H1 (cell line): ENCODE data around the gene KCNB1. TPM values are rescaled to one million over a fixed set of nuclear protein-coding genes. Genes with fewer than 3 reads are reported as not detected.

ENCODE experiments used
- CTCF ChIA-PET: fragments of 300-600 bp; sonication (Branson Sonifier 250); formaldehyde crosslinking; loops from one replicate; lab custom pipeline; 2021; ENCODE audit not compliant: partially characterized antibody; lab: Charles Lee
- POLR2A ChIA-PET: fragments of 300-600 bp; sonication (Branson Sonifier 250); formaldehyde crosslinking; loops from one replicate; lab custom pipeline; 2021; ENCODE audit warnings: inconsistent platforms; ENCODE audit not compliant: partially characterized antibody; lab: Charles Lee
- DNase-seq, 2 experiments: peaks; one replicate each; pipeline versions ENCODE4 v3.0.0 to v3.0.0-alpha.2; 2010 to 2022; ENCODE audit warnings: low spot score in 2 of 2, low read depth in 1 of 2, mixed read lengths in 1 of 2
- FAIRE-seq: peaks from 2 replicates; lab custom pipeline; 2011; peaks lifted over from hg19 to GRCh38; lab: Jason Lieb, UNC
- H2AFZ ChIP-seq: 2 replicates; pipeline ENCODE4 v1.8.1; 2012; ENCODE audit warnings: low read length, inconsistent platforms
- H2AK5ac ChIP-seq: 2 replicates; pipeline ENCODE4 v1.6.1; 2013; ENCODE audit warnings: low read depth, low read length
- H2BK120ac ChIP-seq: replicated peaks from 2 replicates; pipeline ENCODE3; 2013; ENCODE audit warnings: low read depth, low read length, inconsistent platforms
- H2BK12ac ChIP-seq: 2 replicates; pipeline ENCODE4 v1.6.1; 2013; ENCODE audit warnings: low read depth, low read length
- H2BK15ac ChIP-seq: 2 replicates; pipeline ENCODE4 v1.6.1; 2013; ENCODE audit warnings: low read length
- H2BK20ac ChIP-seq: 2 replicates; pipeline ENCODE4 v1.6.1; 2013; ENCODE audit warnings: low read length
- H2BK5ac ChIP-seq: 2 replicates; pipeline ENCODE4 v1.6.1; 2013; ENCODE audit warnings: low read depth, low read length
- H3K14ac ChIP-seq: 2 replicates; pipeline ENCODE4 v1.6.1; 2013; ENCODE audit warnings: inconsistent platforms; ENCODE audit not compliant: insufficient read length
- H3K18ac ChIP-seq: 2 replicates; pipeline ENCODE4 v1.6.1; 2013; ENCODE audit warnings: low read length; ENCODE audit errors: extremely low read depth
- H3K23ac ChIP-seq: 2 replicates; pipeline ENCODE4 v1.6.1; 2013; ENCODE audit warnings: inconsistent platforms; ENCODE audit not compliant: insufficient read length
- H3K23me2 ChIP-seq: 2 replicates; pipeline ENCODE4 v1.6.1; 2013; ENCODE audit warnings: low read depth, low read length
- H3K27ac ChIP-seq: 2 replicates; pipeline ENCODE4 v1.6.1; 2011; ENCODE audit warnings: low read depth, low read length, inconsistent platforms
- H3K27me3 ChIP-seq, 4 experiments: replicated peaks in 1 of 4; 1 replicate in 1 of 4; 2 replicates in 3 of 4; pipeline versions ENCODE4 v1.6.1 to v1.8.1; 2011 to 2013; ENCODE audit warnings: low read length in 3 of 4, mild to moderate bottlenecking in 3 of 4, inconsistent platforms in 2 of 4, mixed read lengths in 2 of 4, moderate library complexity in 1 of 4; ENCODE audit not compliant: control insufficient read depth in 3 of 4, insufficient read depth in 3 of 4; ENCODE audit errors: extremely low read depth in 1 of 4
- H3K36me3 ChIP-seq, 4 experiments: 2 replicates each; pipeline versions ENCODE4 v1.6.1 to v1.8.1; 2011 to 2013; ENCODE audit warnings: mild to moderate bottlenecking in 4 of 4, low read length in 3 of 4, moderate library complexity in 2 of 4, control low read depth in 1 of 4, inconsistent platforms in 1 of 4; ENCODE audit not compliant: insufficient read depth in 4 of 4, control insufficient read depth in 2 of 4
- H3K4ac ChIP-seq: replicated peaks from 2 replicates; pipeline ENCODE3; 2013; ENCODE audit warnings: low read length, low read depth, mixed read lengths, inconsistent platforms; ENCODE audit not compliant: insufficient read length
- H3K4me1 ChIP-seq, 4 experiments: replicated peaks in 1 of 4; 1 replicate in 1 of 4; 2 replicates in 3 of 4; pipeline versions ENCODE4 v1.6.1 to v1.8.1; 2011 to 2013; ENCODE audit warnings: low read length in 3 of 4, inconsistent platforms in 2 of 4, mixed read lengths in 1 of 4; ENCODE audit not compliant: insufficient read depth in 4 of 4, control insufficient read depth in 3 of 4
- H3K4me2 ChIP-seq, 2 experiments: 2 replicates each; pipeline versions ENCODE4 v1.6.1 to v1.8.1; 2011 to 2013; ENCODE audit warnings: low read depth in 2 of 2, low read length in 2 of 2, control low read depth in 1 of 2, inconsistent platforms in 1 of 2, mild to moderate bottlenecking in 1 of 2; ENCODE audit not compliant: insufficient read depth in 1 of 2
- H3K4me3 ChIP-seq, 4 experiments: fragments of 200-600, 300-600 bp in 1 of 4; sonication (generic), shearing (Covaris generic), sonication (Bioruptor Twin) in 1 of 4; 2 replicates each; pipeline versions ENCODE4 v1.5.1 to v1.8.1; 2011 to 2016; ENCODE audit warnings: low read length in 4 of 4, low read depth in 3 of 4, control low read depth in 2 of 4, inconsistent platforms in 2 of 4, mild to moderate bottlenecking in 2 of 4, mixed read lengths in 1 of 4, moderate library complexity in 1 of 4; ENCODE audit not compliant: insufficient read depth in 2 of 4; ENCODE audit errors: extremely low read depth in 1 of 4
- H3K56ac ChIP-seq: replicated peaks from 2 replicates; pipeline ENCODE3; 2013; ENCODE audit warnings: low read depth, mild to moderate bottlenecking, mixed read lengths, low read length, inconsistent platforms; ENCODE audit not compliant: insufficient read length
- H3K79me1 ChIP-seq: 2 replicates; pipeline ENCODE4 v1.6.1; 2013; ENCODE audit warnings: low read depth, low read length, control low read depth
- H3K79me2 ChIP-seq, 2 experiments: 2 replicates each; pipeline versions ENCODE4 v1.6.1 to v1.8.1; 2012 to 2013; ENCODE audit warnings: low read length in 2 of 2, mild to moderate bottlenecking in 2 of 2, inconsistent platforms in 1 of 2; ENCODE audit not compliant: insufficient read depth in 2 of 2, control insufficient read depth in 1 of 2
- H3K9ac ChIP-seq, 4 experiments: replicated peaks in 1 of 4; 1 replicate in 1 of 4; 2 replicates in 3 of 4; pipeline versions ENCODE4 v1.6.1 to v1.8.1; 2011 to 2013; ENCODE audit warnings: low read depth in 3 of 4, low read length in 3 of 4, control low read depth in 2 of 4, mild to moderate bottlenecking in 2 of 4, moderate library complexity in 2 of 4, inconsistent platforms in 1 of 4; ENCODE audit errors: extremely low read depth in 1 of 4
- H3K9me3 ChIP-seq, 2 experiments: 2 replicates each; pipeline versions ENCODE4 v1.6.1 to v1.8.1; 2012 to 2013; ENCODE audit warnings: mild to moderate bottlenecking in 2 of 2, moderate library complexity in 2 of 2, control low read depth in 1 of 2, inconsistent platforms in 1 of 2, low read depth in 1 of 2, low read length in 1 of 2, mixed read lengths in 1 of 2; ENCODE audit not compliant: insufficient read depth in 2 of 2
- H4K20me1 ChIP-seq, 2 experiments: replicated peaks in 1 of 2; 2 replicates each; pipeline versions ENCODE3 to v1.8.1; 2011 to 2013; ENCODE audit warnings: inconsistent platforms in 2 of 2, low read length in 2 of 2, mild to moderate bottlenecking in 1 of 2; ENCODE audit not compliant: insufficient read depth in 2 of 2, control insufficient read depth in 1 of 2
- H4K5ac ChIP-seq: 2 replicates; pipeline ENCODE4 v1.6.1; 2013; ENCODE audit warnings: low read length, low read depth, mixed read lengths, inconsistent platforms; ENCODE audit not compliant: insufficient read length
- H4K8ac ChIP-seq: 2 replicates; pipeline ENCODE4 v1.8.0; 2013; ENCODE audit warnings: mild to moderate bottlenecking, moderate library complexity, low read length, inconsistent platforms; ENCODE audit not compliant: insufficient read depth; ENCODE audit errors: extremely low read depth
- H4K91ac ChIP-seq: replicated peaks from 2 replicates; pipeline ENCODE3; 2013; ENCODE audit warnings: low read length, mixed read lengths, inconsistent platforms; ENCODE audit not compliant: insufficient read length
- ASH2L ChIP-seq: fragments of 200-600, 300-600 bp; sonication (generic); IDR thresholded peaks from one replicate; pipeline ENCODE4 v1.7.1; 2017; ENCODE audit warnings: low read length
- CTBP2 ChIP-seq: IDR thresholded peaks from 2 replicates; pipeline ENCODE4 v1.7.0; 2011; ENCODE audit warnings: borderline replicate concordance, mild to moderate bottlenecking, moderate library complexity, mixed read lengths, low read length; ENCODE audit not compliant: insufficient read depth, insufficient read length
- SIX5 ChIP-seq: IDR thresholded peaks from 2 replicates; pipeline ENCODE4 v1.6.1; 2011; ENCODE audit warnings: mild to moderate bottlenecking, low read depth, low read length
- WGBS, 2 experiments: shearing (Covaris generic) in 1 of 2; methylation state at CpG; one replicate each; pipeline versions ENCODE4 v1.1.6 to v1.1.7; 2013 to 2015; ENCODE audit warnings: low lambda C conversion rate in 2 of 2, mixed read lengths in 2 of 2, inconsistent platforms in 1 of 2, low coverage in 1 of 2, missing lambda C conversion rate in 1 of 2; ENCODE audit not compliant: insufficient replicate concordance in 2 of 2, insufficient coverage in 1 of 2, insufficient read length in 1 of 2; ENCODE audit errors: extremely low coverage in 1 of 2, missing lambda C conversion rate in 1 of 2; 5-methylcytosine and 5-hydroxymethylcytosine counted together
- polyA plus RNA-seq, 7 experiments: library from polyadenylated mRNA; depleted of rRNA in 3 of 7; stranded (reverse) in 5 of 7; unstranded in 2 of 7; fragments of >200 nt in 5 of 7; fragments of 200-250 nt in 2 of 7; gene quantifications; 1 replicate in 5 of 7; 2 replicates in 1 of 7; 4 replicates in 1 of 7; pipeline versions ENCODE4 v1.2.1 to v1.2.3, GENCODE V29; 2011 to 2013; ENCODE audit warnings: missing spikeins in 2 of 7, mixed read lengths in 2 of 7
- total RNA-seq: library from RNA; stranded (reverse); fragmentation: NEBNext Ultra II Directional; extraction: Animal tissue kit (Norgen Biotek cat#: 25700); gene quantifications from 2 replicates; pipeline ENCODE4 v1.2.1, GENCODE V29; 2021
- TF ChIP-seq, protein P1 (sequence below): IDR thresholded peaks from 2 replicates; pipeline ENCODE4 v1.6.1; 2012; ENCODE audit warnings: low read length, inconsistent platforms

KCNB1 gene
- total and polyA plus RNA-seq, 2 of the 8 experiments (the other 6 are each of a cell fraction or from before 2014, with no cell fraction given): 0.58 to 0.67 TPM

- H3K27me3 ChIP-seq: peaks cover 0 to 12% (median 9%) of the 10 kb centered on the region in 4 experiments; a peak in 5 of 7 replicates
- TF ChIP-seq SIX5: no peak
- TF ChIP-seq CTBP2: no peak
- TF ChIP-seq, protein P1, sequence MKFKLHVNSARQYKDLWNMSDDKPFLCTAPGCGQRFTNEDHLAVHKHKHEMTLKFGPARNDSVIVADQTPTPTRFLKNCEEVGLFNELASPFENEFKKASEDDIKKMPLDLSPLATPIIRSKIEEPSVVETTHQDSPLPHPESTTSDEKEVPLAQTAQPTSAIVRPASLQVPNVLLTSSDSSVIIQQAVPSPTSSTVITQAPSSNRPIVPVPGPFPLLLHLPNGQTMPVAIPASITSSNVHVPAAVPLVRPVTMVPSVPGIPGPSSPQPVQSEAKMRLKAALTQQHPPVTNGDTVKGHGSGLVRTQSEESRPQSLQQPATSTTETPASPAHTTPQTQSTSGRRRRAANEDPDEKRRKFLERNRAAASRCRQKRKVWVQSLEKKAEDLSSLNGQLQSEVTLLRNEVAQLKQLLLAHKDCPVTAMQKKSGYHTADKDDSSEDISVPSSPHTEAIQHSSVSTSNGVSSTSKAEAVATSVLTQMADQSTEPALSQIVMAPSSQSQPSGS: no peak
- no peak for TF ChIP-seq ASH2L
- TF ChIP-seq, all 59 proteins: peak for 0
- H4K8ac ChIP-seq: no peak overlapping the region
- no peak overlapping the region for H2AK5ac ChIP-seq
- ChIA-PET CTCF (interaction anchor here (1.6 to 7.7 kb wide), 2 partner anchors 29 to 145 kb away, joined by 4 to 126 read pairs; no protein-coding TSS in a partner anchor), POLR2A (no interaction called here)
- no peak overlapping the region for H4K5ac ChIP-seq
- H3K79me1 ChIP-seq: no peaks in the 10 kb centered on the region
- H4K20me1 ChIP-seq: peaks cover 0 to 3% of the 10 kb centered on the region in 2 experiments
- no peak overlapping the region for H3K18ac ChIP-seq
- DNase-seq (no peak), FAIRE-seq (no peak)
- H3K56ac ChIP-seq: no peak overlapping the region
- H3K4ac ChIP-seq: no peak overlapping the region
- no peak overlapping the region for H3K14ac ChIP-seq
- no peak overlapping the region for H4K91ac ChIP-seq
- H3K4me2 ChIP-seq: no peak overlapping the region; a peak in 1 of 4 replicates
- peaks cover 6% of the 10 kb centered on the region; the same call in 1 of the 2 replicates for H3K23me2 ChIP-seq
- H3K27ac ChIP-seq: no peak overlapping the region
- H3K23ac ChIP-seq: no peak overlapping the region
- no peak overlapping the region for H2BK5ac ChIP-seq
- H2BK20ac ChIP-seq: no peak overlapping the region
- no peaks in the 10 kb centered on the region for H3K36me3 ChIP-seq
- no peaks in the 10 kb centered on the region for H3K79me2 ChIP-seq
- H2BK12ac ChIP-seq: no peak overlapping the region
- peaks cover 0 to 5% (median under 1%) of the 10 kb centered on the region in 4 experiments; a peak in 2 of 7 replicates for H3K4me1 ChIP-seq
- H2AFZ ChIP-seq: no peak overlapping the region
- H2BK120ac ChIP-seq: no peak overlapping the region
- 92% methylated on average over 3 of the region's 3 CpGs; no CpG with 5 or more reads in 1 of the 2 experiments for WGBS, 2 experiments
- H3K4me3 ChIP-seq: no peak overlapping the region
- no peaks in the 10 kb centered on the region; a peak in 1 of 4 replicates for H3K9me3 ChIP-seq
- H2BK15ac ChIP-seq: no peak overlapping the region
- H3K9ac ChIP-seq: no peak overlapping the region
Observed at GRCh38 chr20:49481116-49481515, 1.4 kb downstream of the KCNB1 start.
